ENCODE measurements around the gene MIEF2.
"Not testable (repeated sequence)": the region's sequence is repeated elsewhere in the genome, so short reads cannot be mapped to it uniquely, and the experiment has no call there.

MIEF2 gene

GRCh38 chr17:18291718-18292540 is 31.5 kb downstream of the MIEF2 start:
- DNase-seq (ENCODE audit: low read depth) = no peak

- DNase-seq (ENCODE audit: low read depth) = not testable (repeated sequence)
Observed at GRCh38 chr17:18298061-18298460, 37.6 kb downstream of the MIEF2 start.

- DNase-seq (ENCODE audit: low read depth) = no peak
Observed at GRCh38 chr17:18300725-18301480, 40.4 kb downstream of the MIEF2 start.

DNA sequence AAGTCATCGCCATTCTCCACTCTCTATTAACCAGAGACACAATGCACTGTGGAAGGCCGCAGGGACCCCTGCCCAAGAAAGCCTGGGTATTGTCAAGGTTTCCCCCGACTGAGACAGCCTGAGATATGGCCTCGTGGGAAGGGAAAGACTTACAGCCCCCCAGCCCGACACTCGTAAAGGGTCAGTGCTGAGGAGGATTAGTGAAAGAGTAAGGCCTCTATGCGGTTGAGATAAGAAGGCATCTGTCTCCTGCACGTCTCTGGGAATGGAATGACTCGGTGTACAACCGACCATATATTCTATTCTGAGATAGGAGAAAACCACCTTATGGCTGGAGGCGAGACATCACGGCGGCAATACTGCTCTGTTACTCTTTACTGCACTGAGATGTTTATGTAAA is 42.7 kb downstream of the MIEF2 start:
- DNase-seq (ENCODE audit: low read depth) = not testable (repeated sequence)

GRCh38 chr17:18309202-18309601 is 48.7 kb downstream of the MIEF2 start:
- DNase-seq (ENCODE audit: low read depth) = no peak

DNA sequence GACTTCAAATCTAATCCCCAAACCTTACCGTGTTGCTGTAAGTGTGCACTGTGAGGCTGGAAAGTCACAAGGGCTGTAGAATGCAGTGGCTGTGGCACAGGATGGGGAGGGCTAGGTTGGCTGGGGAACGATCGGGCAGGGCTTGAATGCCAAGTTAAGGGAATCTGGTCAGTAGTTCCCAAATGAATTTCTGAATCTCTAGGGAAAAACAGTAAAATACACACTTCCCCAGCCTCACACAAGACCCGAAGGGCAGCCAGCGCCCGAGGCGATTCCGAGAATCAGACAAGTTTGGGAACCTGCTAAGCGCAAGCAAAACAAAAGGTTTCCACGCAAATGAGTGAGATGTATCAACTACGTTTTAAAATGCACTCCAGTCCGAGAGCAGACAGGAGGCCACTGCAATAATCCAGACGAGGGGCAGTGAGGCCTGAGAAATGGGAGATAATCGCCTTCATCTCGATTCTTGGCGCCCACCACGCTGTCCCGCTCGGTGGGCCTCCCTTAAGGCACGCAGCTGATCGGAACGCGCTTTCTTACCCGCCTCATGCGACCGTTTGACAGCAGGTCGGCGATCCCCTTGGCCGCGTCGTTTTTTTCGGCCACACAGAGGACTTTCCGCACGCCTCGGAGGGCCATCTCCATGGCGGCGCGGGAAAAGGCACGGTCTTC is 53.7 kb downstream of the MIEF2 start:
- no peak for DNase-seq (ENCODE audit: low read depth)

DNA sequence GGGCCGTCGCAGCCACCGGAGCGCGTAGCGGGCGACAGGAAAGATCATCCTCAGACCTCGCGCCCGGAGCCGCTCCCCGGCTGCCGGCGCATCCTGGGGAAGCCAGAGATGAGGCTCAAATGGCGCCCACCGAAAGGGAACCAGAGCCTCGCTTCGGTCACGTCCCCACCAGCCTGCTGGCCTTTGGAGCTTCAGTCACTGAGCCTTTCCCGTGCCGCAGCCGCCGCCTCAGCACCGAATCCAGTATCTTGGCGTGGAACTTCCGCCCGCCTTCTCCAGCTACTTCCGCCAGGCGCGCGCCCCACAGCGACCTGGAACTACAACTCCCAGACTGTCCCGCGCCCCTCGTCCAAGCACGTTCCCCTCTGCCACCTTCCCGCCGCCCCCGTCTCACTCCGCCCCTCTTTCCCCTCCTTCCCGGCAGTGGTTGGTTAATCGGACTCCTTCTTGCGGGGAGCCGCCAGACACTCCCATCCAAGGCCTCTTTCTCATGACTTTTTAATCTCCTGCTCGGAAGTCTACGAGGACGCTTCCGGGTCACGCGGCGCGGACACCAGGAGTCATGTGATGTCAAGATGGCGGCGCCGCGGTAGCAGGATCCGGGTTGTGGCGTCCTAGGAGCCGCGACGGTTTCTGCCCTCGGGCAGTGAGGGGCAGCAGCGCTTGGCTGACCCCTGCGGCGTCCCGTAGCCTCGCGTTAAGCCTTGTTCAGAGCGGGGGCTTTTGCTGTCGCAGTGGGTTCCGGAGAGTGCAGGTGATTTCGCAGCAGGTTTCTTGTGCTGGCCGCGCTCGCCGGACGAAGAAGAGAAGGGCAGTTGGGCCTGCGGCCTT is 54.5 kb downstream of the MIEF2 start, which contains the start of the genes SMCR8 and TOP3A:
Gene SMCR8 (plus strand): TSS at position 563 of the 831 bp plus-strand sequence. CDS start 497 bp downstream, outside the sequence.
Gene TOP3A (minus strand): TSS at position 264 of the 831 bp plus-strand sequence. CDS start 216 bp downstream, at position 48.
- peak; percentile 97 for DNase-seq (ENCODE audit: low read depth)

DNA sequence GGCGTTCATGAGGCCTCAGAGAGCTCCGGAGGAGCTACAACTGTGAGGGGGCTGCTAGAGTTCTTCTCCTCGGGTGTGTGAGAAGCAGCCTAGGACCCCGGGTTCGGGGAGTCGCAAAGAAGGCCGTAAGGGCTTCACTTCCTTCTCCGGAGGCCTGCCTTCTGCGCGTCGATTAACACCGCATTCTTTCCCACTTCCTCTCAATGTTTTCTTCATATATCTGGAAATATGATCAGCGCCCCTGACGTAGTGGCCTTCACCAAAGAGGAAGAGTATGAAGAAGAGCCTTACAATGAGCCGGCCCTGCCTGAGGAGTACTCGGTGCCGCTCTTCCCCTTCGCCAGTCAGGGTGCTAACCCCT is 55.1 kb downstream of the MIEF2 start:
- no peak for DNase-seq (ENCODE audit: low read depth)

GRCh38 chr17:18315961-18316360 is 55.5 kb downstream of the MIEF2 start:
- no peak for DNase-seq (ENCODE audit: low read depth)

Measured in GM04504 (cell line).